HS-27A (cell line): ENCODE measurements around the gene SLC25A29.

Experiments used
- DNase-seq: peaks from one replicate; pipeline ENCODE4 v3.0.0-alpha.2; 2012; ENCODE audit warnings: low read depth, missing footprints

The SLC25A29 gene

GRCh38 chr14:100281286-100282082, 24.8 kb downstream of the SLC25A29 start:
- no peak for DNase-seq

- no peak for DNase-seq
Observed at GRCh38 chr14:100279563-100279962, 26.7 kb downstream of the SLC25A29 start.

GRCh38 chr14:100279133-100279532, 27.1 kb downstream of the SLC25A29 start:
- DNase-seq = no peak

- peak; percentile 31 for DNase-seq
Observed at GRCh38 chr14:100278702-100279101, 27.5 kb downstream of the SLC25A29 start.

GRCh38 chr14:100275214-100275613, 31.0 kb downstream of the SLC25A29 start:
- no peak for DNase-seq

- DNase-seq = no peak
Observed at GRCh38 chr14:100274250-100274649, 32.0 kb downstream of the SLC25A29 start.

GRCh38 chr14:100271247-100271939, 34.9 kb downstream of the SLC25A29 start:
- no peak for DNase-seq

- DNase-seq = no peak
Observed at GRCh38 chr14:100268591-100269207, 37.5 kb downstream of the SLC25A29 start.

GRCh38 chr14:100267990-100268389, 38.3 kb downstream of the SLC25A29 start:
- DNase-seq = no peak

GRCh38 chr14:100263141-100263540, 43.1 kb downstream of the SLC25A29 start:
- DNase-seq = no peak

- no peak for DNase-seq
Observed at GRCh38 chr14:100262545-100262944, 43.7 kb downstream of the SLC25A29 start.

- DNase-seq = no peak
Observed at GRCh38 chr14:100261621-100262020, 44.6 kb downstream of the SLC25A29 start.

- no peak for DNase-seq
Observed at GRCh38 chr14:100256339-100256895, 49.8 kb downstream of the SLC25A29 start.

GRCh38 chr14:100252684-100253083, 53.6 kb downstream of the SLC25A29 start:
- DNase-seq = no peak

GRCh38 chr14:100250732-100251465, 55.3 kb downstream of the SLC25A29 start:
- DNase-seq = no peak

GRCh38 chr14:100246809-100247428, 59.3 kb downstream of the SLC25A29 start:
- DNase-seq = no peak

- no peak for DNase-seq
Observed at GRCh38 chr14:100243020-100243419, 63.2 kb downstream of the SLC25A29 start.

GRCh38 chr14:100241279-100241678, 65.0 kb downstream of the SLC25A29 start:
- no peak for DNase-seq
